Measurements from ENCODE around the gene NACA2.

DNA sequence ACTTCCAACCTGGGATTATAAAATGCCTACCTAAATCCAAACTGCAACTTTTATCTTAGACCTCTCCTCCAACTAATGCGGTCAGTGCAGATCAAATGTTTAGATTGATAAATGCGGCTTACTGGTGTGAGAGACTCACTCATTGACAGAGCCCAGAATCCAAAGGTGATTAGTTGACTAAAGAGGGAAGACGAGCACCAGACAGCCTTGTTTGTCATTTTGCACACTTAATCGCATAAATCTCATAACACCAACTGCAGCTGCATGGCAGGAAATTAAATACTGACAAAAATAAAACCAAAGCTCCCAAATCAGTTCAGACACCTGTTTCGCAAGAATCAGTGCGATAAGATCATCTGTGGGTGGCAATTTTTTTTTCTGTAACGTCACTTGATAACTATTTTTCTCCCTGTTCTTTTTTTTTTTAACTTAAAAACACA, 35.9 kb downstream of the NACA2 start:
- TF ChIP-seq, protein P1, sequence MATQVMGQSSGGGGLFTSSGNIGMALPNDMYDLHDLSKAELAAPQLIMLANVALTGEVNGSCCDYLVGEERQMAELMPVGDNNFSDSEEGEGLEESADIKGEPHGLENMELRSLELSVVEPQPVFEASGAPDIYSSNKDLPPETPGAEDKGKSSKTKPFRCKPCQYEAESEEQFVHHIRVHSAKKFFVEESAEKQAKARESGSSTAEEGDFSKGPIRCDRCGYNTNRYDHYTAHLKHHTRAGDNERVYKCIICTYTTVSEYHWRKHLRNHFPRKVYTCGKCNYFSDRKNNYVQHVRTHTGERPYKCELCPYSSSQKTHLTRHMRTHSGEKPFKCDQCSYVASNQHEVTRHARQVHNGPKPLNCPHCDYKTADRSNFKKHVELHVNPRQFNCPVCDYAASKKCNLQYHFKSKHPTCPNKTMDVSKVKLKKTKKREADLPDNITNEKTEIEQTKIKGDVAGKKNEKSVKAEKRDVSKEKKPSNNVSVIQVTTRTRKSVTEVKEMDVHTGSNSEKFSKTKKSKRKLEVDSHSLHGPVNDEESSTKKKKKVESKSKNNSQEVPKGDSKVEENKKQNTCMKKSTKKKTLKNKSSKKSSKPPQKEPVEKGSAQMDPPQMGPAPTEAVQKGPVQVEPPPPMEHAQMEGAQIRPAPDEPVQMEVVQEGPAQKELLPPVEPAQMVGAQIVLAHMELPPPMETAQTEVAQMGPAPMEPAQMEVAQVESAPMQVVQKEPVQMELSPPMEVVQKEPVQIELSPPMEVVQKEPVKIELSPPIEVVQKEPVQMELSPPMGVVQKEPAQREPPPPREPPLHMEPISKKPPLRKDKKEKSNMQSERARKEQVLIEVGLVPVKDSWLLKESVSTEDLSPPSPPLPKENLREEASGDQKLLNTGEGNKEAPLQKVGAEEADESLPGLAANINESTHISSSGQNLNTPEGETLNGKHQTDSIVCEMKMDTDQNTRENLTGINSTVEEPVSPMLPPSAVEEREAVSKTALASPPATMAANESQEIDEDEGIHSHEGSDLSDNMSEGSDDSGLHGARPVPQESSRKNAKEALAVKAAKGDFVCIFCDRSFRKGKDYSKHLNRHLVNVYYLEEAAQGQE (IDR thresholded peaks at IDR 0.05; ENCODE audit: insufficient read depth in 1 of 2, low read depth in 2 of 2, low read length in 2 of 2), result no peak
- no peak for TF ChIP-seq POLR2AphosphoS5 (IDR thresholded peaks at IDR 0.05; ENCODE audit: low read depth, low read length)
